AG09309 (cell line): ENCODE measurements around the gene CNTN1.

Source experiments
- DNase-seq: peaks from one replicate; pipeline ENCODE4 v3.0.0-alpha.2; 2010; ENCODE audit warnings: low read depth
- H3K4me3 ChIP-seq: 2 replicates; pipeline ENCODE4 v1.5.1; 2011; ENCODE audit warnings: mild to moderate bottlenecking, low read depth, low read length, moderate library complexity; ENCODE audit not compliant: control insufficient read depth
- CTCF ChIP-seq: IDR thresholded peaks from 2 replicates; pipeline ENCODE4 v1.5.1; 2011; ENCODE audit warnings: mild to moderate bottlenecking, low read depth, low read length, inconsistent platforms; ENCODE audit not compliant: insufficient read depth, control insufficient read depth; ENCODE audit errors: missing control alignments

CNTN1 gene

GRCh38 chr12:41034686-41035085 lies 342.4 kb downstream of the CNTN1 start:
- no peak for TF ChIP-seq CTCF
- no peak overlapping the region for H3K4me3 ChIP-seq

DNA sequence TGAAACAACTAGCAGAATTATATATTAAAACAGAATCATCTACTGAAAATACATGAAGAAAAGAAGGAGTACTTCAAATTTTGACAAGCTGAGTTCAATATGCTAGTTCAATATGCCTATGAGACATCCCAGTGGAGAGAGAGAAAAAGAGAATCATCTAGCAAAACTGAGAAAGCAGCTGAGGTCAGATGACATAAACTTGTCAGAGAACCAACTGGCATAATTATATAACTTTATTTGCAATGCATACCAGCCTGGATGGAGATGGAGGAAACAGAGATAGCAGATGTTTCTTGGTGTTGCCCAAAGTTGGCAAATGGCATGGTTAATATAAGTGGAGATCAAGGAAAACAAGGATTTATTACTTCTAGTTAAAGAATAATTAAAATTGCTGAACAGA lies 347.2 kb downstream of the CNTN1 start:
- no peak overlapping the region for H3K4me3 ChIP-seq
- no peak for TF ChIP-seq CTCF
- no peak for DNase-seq

More at GRCh38 chr12:41034686-41035085, 342.4 kb downstream of the CNTN1 start:
- no peak for DNase-seq

DNA sequence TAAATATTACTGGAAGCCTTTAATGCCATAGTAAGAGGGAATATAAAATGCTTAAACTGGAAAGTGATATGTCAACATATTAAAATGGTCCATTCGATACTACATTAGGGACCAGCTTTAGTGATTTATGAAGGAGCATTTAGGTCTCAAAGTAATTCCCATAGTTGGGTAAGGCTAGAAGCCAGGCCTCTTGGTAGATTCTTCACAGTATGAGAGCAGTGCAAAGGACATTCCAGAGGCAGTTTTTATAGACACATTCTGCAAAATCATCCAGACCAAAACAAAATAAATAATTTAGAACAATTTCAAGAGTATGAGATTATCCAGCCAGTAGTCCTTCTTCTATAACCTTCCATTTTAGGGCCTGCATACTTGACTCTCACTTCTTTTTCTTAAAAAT lies 353.3 kb downstream of the CNTN1 start:
- H3K4me3 ChIP-seq = no peak overlapping the region
- no peak for TF ChIP-seq CTCF
- no peak for DNase-seq

DNA sequence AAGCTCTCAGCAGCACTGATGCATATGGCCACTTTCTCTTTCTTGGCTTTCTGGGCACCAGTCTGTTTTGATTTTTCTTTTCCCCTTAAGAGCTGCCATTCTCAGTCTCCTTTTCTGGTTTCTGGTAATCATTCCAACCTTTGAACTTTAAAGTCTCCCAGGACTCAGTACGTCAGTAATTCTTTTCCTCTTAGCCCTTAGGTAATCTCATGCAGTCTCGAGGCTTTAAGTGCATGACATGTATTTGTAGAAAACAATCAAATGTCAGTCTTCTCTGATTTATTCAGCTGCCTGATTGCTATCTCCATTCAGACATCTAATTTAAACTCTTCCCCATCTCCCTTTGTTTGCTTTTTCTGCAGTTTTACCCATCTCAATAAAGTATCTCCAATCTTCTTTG lies 356.8 kb downstream of the CNTN1 start:
- DNase-seq = no peak
- no peak for TF ChIP-seq CTCF
- H3K4me3 ChIP-seq = no peak overlapping the region

GRCh38 chr12:41051954-41052353 lies 359.7 kb downstream of the CNTN1 start:
- DNase-seq = no peak
- no peak overlapping the region for H3K4me3 ChIP-seq
- no peak for TF ChIP-seq CTCF

- DNase-seq = no peak
- no peak overlapping the region for H3K4me3 ChIP-seq
- no peak for TF ChIP-seq CTCF
These were observed 360.2 kb downstream of the CNTN1 start for GRCh38 chr12:41052441-41052840.

GRCh38 chr12:41053046-41053445 lies 360.8 kb downstream of the CNTN1 start:
- no peak for DNase-seq
- H3K4me3 ChIP-seq = no peak overlapping the region
- no peak for TF ChIP-seq CTCF
